ENCODE results near the gene CCS.

DNA sequence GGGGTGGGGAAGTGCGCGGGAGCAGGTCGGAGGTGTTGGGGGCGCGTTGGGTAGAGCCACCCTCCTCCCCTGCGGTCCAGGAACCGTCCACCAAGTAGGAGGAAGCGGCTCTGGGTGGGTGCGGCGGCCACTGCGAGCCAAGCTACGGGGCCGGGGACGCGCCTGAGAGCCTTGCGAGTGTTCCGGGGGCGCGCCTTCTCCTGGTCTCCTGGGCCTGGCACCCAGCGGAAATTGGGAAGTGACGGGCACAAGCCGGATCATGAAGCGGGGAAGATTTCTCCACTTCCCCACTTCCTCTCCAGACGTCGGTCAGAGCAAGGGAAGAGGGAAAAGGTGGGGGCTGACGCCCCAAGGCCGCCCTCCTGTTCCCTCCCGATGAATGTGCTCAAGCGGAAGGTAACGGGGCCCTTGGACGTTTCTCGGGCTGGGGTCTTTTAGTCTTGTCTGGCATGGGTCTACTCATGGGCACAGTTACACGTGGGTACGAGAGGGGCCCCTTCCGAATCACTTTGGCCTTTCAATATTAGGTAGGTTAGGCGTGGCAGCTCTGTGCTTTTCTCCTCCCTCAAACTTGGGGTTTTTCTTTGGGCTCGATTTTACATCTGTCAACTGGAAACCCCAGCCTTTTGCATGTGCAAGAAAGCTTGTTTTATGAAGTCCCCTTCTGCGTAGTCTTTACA lies 24.3 kb downstream of the CCS start:
- TF ChIP-seq, protein P1, sequence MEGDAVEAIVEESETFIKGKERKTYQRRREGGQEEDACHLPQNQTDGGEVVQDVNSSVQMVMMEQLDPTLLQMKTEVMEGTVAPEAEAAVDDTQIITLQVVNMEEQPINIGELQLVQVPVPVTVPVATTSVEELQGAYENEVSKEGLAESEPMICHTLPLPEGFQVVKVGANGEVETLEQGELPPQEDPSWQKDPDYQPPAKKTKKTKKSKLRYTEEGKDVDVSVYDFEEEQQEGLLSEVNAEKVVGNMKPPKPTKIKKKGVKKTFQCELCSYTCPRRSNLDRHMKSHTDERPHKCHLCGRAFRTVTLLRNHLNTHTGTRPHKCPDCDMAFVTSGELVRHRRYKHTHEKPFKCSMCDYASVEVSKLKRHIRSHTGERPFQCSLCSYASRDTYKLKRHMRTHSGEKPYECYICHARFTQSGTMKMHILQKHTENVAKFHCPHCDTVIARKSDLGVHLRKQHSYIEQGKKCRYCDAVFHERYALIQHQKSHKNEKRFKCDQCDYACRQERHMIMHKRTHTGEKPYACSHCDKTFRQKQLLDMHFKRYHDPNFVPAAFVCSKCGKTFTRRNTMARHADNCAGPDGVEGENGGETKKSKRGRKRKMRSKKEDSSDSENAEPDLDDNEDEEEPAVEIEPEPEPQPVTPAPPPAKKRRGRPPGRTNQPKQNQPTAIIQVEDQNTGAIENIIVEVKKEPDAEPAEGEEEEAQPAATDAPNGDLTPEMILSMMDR (IDR thresholded peaks at IDR 0.05; ENCODE audit: low read length) = no peak
- no peak for TF ChIP-seq EZH2 (IDR thresholded peaks at IDR 0.05; ENCODE audit: borderline replicate concordance, low read length)
